B cell (primary cell): ENCODE results near the gene ADAMTS2. TPM values are rescaled to one million over a fixed set of nuclear protein-coding genes. Genes with fewer than 3 reads are reported as not detected.

Experiments used
- ATAC-seq: fragments of 200-7000 bp; cut with Tn5 transposase; one replicate; pipeline ENCODE4 v1.10.0; 2021; ENCODE audit warnings: low read depth, mild to moderate bottlenecking, moderate number of reproducible peaks, moderate library complexity
- CTCF ChIA-PET: fragments of 350-600 bp; sonication (Branson Sonifier 250); formaldehyde crosslinking; loops from one replicate; lab custom pipeline; 2021; ENCODE audit warnings: antibody characterized with exemption, inconsistent platforms; lab: Charles Lee
- POLR2A ChIA-PET: fragments of 350-600 bp; sonication (Branson Sonifier 250); formaldehyde crosslinking; loops from one replicate; lab custom pipeline; 2021; ENCODE audit warnings: antibody characterized with exemption; lab: Charles Lee
- DNase-seq: peaks from one replicate; pipeline ENCODE4 v3.0.0; 2013
- H2AFZ ChIP-seq: 2 replicates; pipeline ENCODE4 v1.6.1; 2012; ENCODE audit warnings: mild to moderate bottlenecking, low read depth, low read length; ENCODE audit not compliant: insufficient read depth, poor library complexity, severe bottlenecking
- H3K27ac ChIP-seq, 2 donors: 1 replicate in 1 of 2; 2 replicates in 1 of 2; pipeline ENCODE4 v1.5.1; 2012 to 2013; ENCODE audit warnings: low read length in 2 of 2, mild to moderate bottlenecking in 2 of 2, moderate library complexity in 1 of 2
- H3K27me3 ChIP-seq, 4 experiments: fragments of 200-600 bp in 1 of 4; sonication (generic) in 1 of 4; replicated peaks in 1 of 4; 1 replicate in 2 of 4; 2 replicates in 2 of 4; pipeline versions ENCODE4 v1.6.1 to v1.7.0; 2013 to 2016; ENCODE audit warnings: low read length in 3 of 4, mild to moderate bottlenecking in 2 of 4, mixed read lengths in 1 of 4, moderate library complexity in 1 of 4; ENCODE audit not compliant: insufficient read depth in 4 of 4, control insufficient read depth in 3 of 4; ENCODE audit errors: control extremely low read depth in 1 of 4
- H3K36me3 ChIP-seq, 2 experiments: replicated peaks in 1 of 2; 1 replicate in 1 of 2; 2 replicates in 1 of 2; pipeline versions ENCODE4 v1.6.1 to v1.7.1; 2013; ENCODE audit warnings: low read length in 1 of 2; ENCODE audit not compliant: insufficient read depth in 2 of 2, control insufficient read depth in 1 of 2; ENCODE audit errors: control extremely low read depth in 1 of 2, extremely low read depth in 1 of 2
- H3K4me1 ChIP-seq, 2 donors: fragments of 200-600 bp in 1 of 2; sonication (generic) in 1 of 2; 1 replicate in 1 of 2; 2 replicates in 1 of 2; pipeline versions ENCODE4 v1.5.1 to v1.6.1; 2013 to 2017; ENCODE audit warnings: low read length in 2 of 2; ENCODE audit not compliant: control insufficient read depth in 2 of 2, insufficient read depth in 2 of 2
- H3K4me2 ChIP-seq: replicated peaks from 2 replicates; pipeline ENCODE3; 2012; ENCODE audit warnings: mild to moderate bottlenecking, low read depth, low read length; ENCODE audit not compliant: poor library complexity, severe bottlenecking
- H3K4me3 ChIP-seq, 5 experiments: fragments of 200-600 bp in 1 of 5; sonication (generic) in 1 of 5; 1 replicate in 3 of 5; 2 replicates in 2 of 5; pipeline versions ENCODE4 v1.5.1 to v1.7.0; 2011 to 2016; ENCODE audit warnings: low read length in 4 of 5, mild to moderate bottlenecking in 4 of 5, low read depth in 2 of 5, control low read depth in 1 of 5, moderate library complexity in 1 of 5; ENCODE audit not compliant: insufficient read depth in 1 of 5; ENCODE audit errors: control extremely low read depth in 1 of 5, extremely low read depth in 1 of 5
- H3K79me2 ChIP-seq: fragments of 200-600 bp; sonication (generic); one replicate; pipeline ENCODE4 v1.6.0; 2016; ENCODE audit warnings: low read length; ENCODE audit not compliant: control insufficient read depth, insufficient read depth
- H3K9ac ChIP-seq: fragments of 200-600 bp; sonication (generic); 2 replicates; pipeline ENCODE4 v1.6.1; 2017; ENCODE audit warnings: mild to moderate bottlenecking, low read length, moderate library complexity
- H3K9me3 ChIP-seq, 3 donors: one replicate each; pipeline versions ENCODE4 v1.6.1 to v1.7.1; 2013; ENCODE audit warnings: low read length in 2 of 3; ENCODE audit not compliant: control insufficient read depth in 2 of 3, insufficient read depth in 1 of 3; ENCODE audit errors: control extremely low read depth in 1 of 3
- H4K20me1 ChIP-seq: 2 replicates; pipeline ENCODE4 v1.6.0; 2012; ENCODE audit warnings: mild to moderate bottlenecking, low read length; ENCODE audit not compliant: insufficient read depth, control insufficient read depth, poor library complexity, severe bottlenecking
- H3K27ac Mint-ChIP-seq: one replicate; pipeline ENCODE4 v1.8.0; 2021; ENCODE audit warnings: mixed read lengths
- H3K27me3 Mint-ChIP-seq: one replicate; pipeline ENCODE4 v1.8.0; 2021; ENCODE audit warnings: mixed read lengths
- H3K4me1 Mint-ChIP-seq: one replicate; pipeline ENCODE4 v1.8.0; 2021; ENCODE audit warnings: mixed read lengths
- H3K4me3 Mint-ChIP-seq: one replicate; pipeline ENCODE4 v1.8.0; 2021; ENCODE audit warnings: mixed read lengths
- H3K9me3 Mint-ChIP-seq: one replicate; pipeline ENCODE4 v1.8.0; 2022; ENCODE audit warnings: mixed read lengths; ENCODE audit not compliant: insufficient read depth
- CTCF ChIP-seq: fragments of 200-600 bp; IDR thresholded peaks from one replicate; pipeline ENCODE4 v1.8.0; 2022; ENCODE audit warnings: antibody characterized with exemption, mild to moderate bottlenecking
- EZH2 ChIP-seq: IDR thresholded peaks from 2 replicates; pipeline ENCODE4 v1.6.1; 2012; ENCODE audit warnings: borderline replicate concordance, low read depth, mild to moderate bottlenecking, moderate library complexity, low read length; ENCODE audit not compliant: insufficient read depth, poor library complexity, severe bottlenecking
- WGBS: methylation state at CpG from one replicate; pipeline ENCODE4 v1.1.5; 2013; ENCODE audit warnings: missing lambda C conversion rate; ENCODE audit not compliant: insufficient coverage; 5-methylcytosine and 5-hydroxymethylcytosine counted together
- intact Hi-C: fragments of 100-400 bp; cut with micrococcal nuclease; formaldehyde crosslinking; loops from one replicate; pipeline ENCODE4 v1.10.0; 2022
- polyA plus RNA-seq: library from polyadenylated mRNA; depleted of rRNA; stranded (reverse); fragments of >200 nt; gene quantifications from 2 replicates; pipeline ENCODE4 v1.2.3, GENCODE V29; 2012
- total RNA-seq, 2 donors: library from RNA; stranded (reverse); fragments of 120-200 nt in 1 of 2; gene quantifications; 1 replicate in 1 of 2; 2 replicates in 1 of 2; pipeline versions ENCODE4 v1.2.3 to v1.2.4, GENCODE V29; 2013 to 2022

ADAMTS2 gene
- total and polyA plus RNA-seq, 2 donors (not counting 1 experiment from before 2014, with no cell fraction given): not detected

DNA sequence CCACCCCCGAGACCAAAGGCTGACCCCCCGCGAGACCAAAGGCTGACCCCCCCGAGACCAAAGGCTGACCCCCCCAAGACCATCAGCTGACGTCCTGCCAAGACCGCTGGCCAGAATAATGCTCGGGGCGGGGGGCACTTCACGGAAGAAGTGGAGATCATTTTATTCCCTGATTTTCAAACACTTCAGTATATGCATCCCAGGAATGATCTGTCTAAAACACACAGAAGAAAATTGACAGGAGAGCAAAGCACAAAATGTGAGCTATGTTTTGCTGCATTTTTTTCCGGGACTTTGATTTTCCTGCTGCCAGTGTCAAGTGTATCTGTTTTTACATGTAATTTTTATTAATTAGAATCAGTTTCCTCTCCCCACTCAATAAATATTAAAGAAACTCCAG, 67.1 kb downstream of the ADAMTS2 start:
- H3K9me3 Mint-ChIP-seq: peaks cover 6% of the 10 kb centered on the region
- intact Hi-C loops: no loop called here
- ChIA-PET POLR2A (no interaction called here), CTCF (no interaction called here)
- Histone ChIP-seq H3K4me3 (no peak overlapping the region), H3K27me3 (no peaks in the 10 kb centered on the region), H3K27ac (no peak overlapping the region), H2AFZ (no peak overlapping the region), H3K9ac (no peak overlapping the region), H3K79me2 (no peaks in the 10 kb centered on the region), H3K36me3 (no peaks in the 10 kb centered on the region), H3K9me3 (no peaks in the 10 kb centered on the region), H3K4me1 (no peaks in the 10 kb centered on the region), H3K4me2 (no peak overlapping the region), H4K20me1 (no peaks in the 10 kb centered on the region)
- no peak for TF ChIP-seq EZH2
- no peak for TF ChIP-seq CTCF
- DNase-seq: no peak
- no peak overlapping the region for H3K4me3 Mint-ChIP-seq
- no CpG with 5 or more reads among the region's 10 CpGs for WGBS
- H3K27ac Mint-ChIP-seq: no peak overlapping the region
- ATAC-seq: no peak
- no peaks in the 10 kb centered on the region for H3K27me3 Mint-ChIP-seq
- no peaks in the 10 kb centered on the region for H3K4me1 Mint-ChIP-seq

- intact Hi-C loops: no loop called here
- TF ChIP-seq EZH2: no peak
- no peak for TF ChIP-seq CTCF
- no peak for ATAC-seq
- H3K4me3 Mint-ChIP-seq: no peak overlapping the region
- Histone ChIP-seq H4K20me1 (no peaks in the 10 kb centered on the region), H3K79me2 (no peaks in the 10 kb centered on the region), H3K4me2 (no peak overlapping the region), H3K9me3 (no peaks in the 10 kb centered on the region), H3K9ac (no peak overlapping the region), H3K4me3 (no peak overlapping the region), H3K36me3 (no peaks in the 10 kb centered on the region), H3K27ac (no peak overlapping the region), H3K27me3 (no peaks in the 10 kb centered on the region), H3K4me1 (no peaks in the 10 kb centered on the region), H2AFZ (no peak overlapping the region)
- no peaks in the 10 kb centered on the region for H3K27me3 Mint-ChIP-seq
- DNase-seq: no peak
- peaks cover 3% of the 10 kb centered on the region for H3K9me3 Mint-ChIP-seq
- WGBS: 91% methylated on average over 14 of the region's 17 CpGs
- ChIA-PET CTCF (no interaction called here), POLR2A (no interaction called here)
- no peak overlapping the region for H3K27ac Mint-ChIP-seq
- H3K4me1 Mint-ChIP-seq: no peaks in the 10 kb centered on the region
Observed at GRCh38 chr5:179276838-179277395, 68.3 kb downstream of the ADAMTS2 start.
